ENCODE measurements around the gene PDK2.

Gene PDK2

GRCh38 chr17:50094243-50094752 lies 853 bp upstream of the PDK2 start:
- DNase-seq (ENCODE audit: insufficient read length, low spot score), result peak; percentile 70
- TF ChIP-seq PAX5 (IDR thresholded peaks at IDR 0.05; ENCODE audit: insufficient read depth, low read length, severe bottlenecking), result no peak
- no peak; the same call in 1 of the 2 replicates for TF ChIP-seq POU2F2 (IDR thresholded peaks at IDR 0.05; ENCODE audit: low read depth, low read length)
- no peak for TF ChIP-seq TAF1 (IDR thresholded peaks at IDR 0.05; ENCODE audit: low read depth, low read length)
- no peak for TF ChIP-seq POLR2AphosphoS5 (IDR thresholded peaks at IDR 0.05; ENCODE audit: low read depth, low read length)
- TF ChIP-seq POLR2A (IDR thresholded peaks at IDR 0.05; ENCODE audit: low read depth, low read length), result no peak
- no peak for TF ChIP-seq SPI1 (IDR thresholded peaks at IDR 0.05; ENCODE audit: low read depth, low read length)
- peak; percentile 81 for FAIRE-seq

GRCh38 chr17:50095626-50096037 lies 481 bp downstream of the PDK2 start:
- DNase-seq (ENCODE audit: insufficient read length, low spot score) (no peak), FAIRE-seq (peak; percentile 5)
- TF ChIP-seq POLR2AphosphoS5 (IDR thresholded peaks at IDR 0.05; ENCODE audit: low read depth, low read length) (no peak), TAF1 (IDR thresholded peaks at IDR 0.05; ENCODE audit: low read depth, low read length) (no peak), SPI1 (IDR thresholded peaks at IDR 0.05; ENCODE audit: low read depth, low read length) (no peak), POLR2A (IDR thresholded peaks at IDR 0.05; ENCODE audit: low read depth, low read length) (no peak)

GRCh38 chr17:50096092-50096491 lies 941 bp downstream of the PDK2 start:
- DNase-seq (ENCODE audit: insufficient read length, low spot score), result no peak
- TF ChIP-seq SPI1 (IDR thresholded peaks at IDR 0.05; ENCODE audit: low read depth, low read length) (no peak), POU2F2 (IDR thresholded peaks at IDR 0.05; ENCODE audit: low read depth, low read length) (no peak), PAX5 (IDR thresholded peaks at IDR 0.05; ENCODE audit: insufficient read depth, low read length, severe bottlenecking) (no peak), TAF1 (IDR thresholded peaks at IDR 0.05; ENCODE audit: low read depth, low read length) (no peak), POLR2A (IDR thresholded peaks at IDR 0.05; ENCODE audit: low read depth, low read length) (no peak), POLR2AphosphoS5 (IDR thresholded peaks at IDR 0.05; ENCODE audit: low read depth, low read length) (no peak)
- no peak for FAIRE-seq

GRCh38 chr17:50096758-50097157 lies 1.6 kb downstream of the PDK2 start:
- DNase-seq (ENCODE audit: insufficient read length, low spot score), result no peak
- TF ChIP-seq PAX5 (IDR thresholded peaks at IDR 0.05; ENCODE audit: insufficient read depth, low read length, severe bottlenecking) (no peak), TAF1 (IDR thresholded peaks at IDR 0.05; ENCODE audit: low read depth, low read length) (no peak), SPI1 (IDR thresholded peaks at IDR 0.05; ENCODE audit: low read depth, low read length) (no peak), POU2F2 (IDR thresholded peaks at IDR 0.05; ENCODE audit: low read depth, low read length) (no peak), POLR2AphosphoS5 (IDR thresholded peaks at IDR 0.05; ENCODE audit: low read depth, low read length) (no peak), POLR2A (IDR thresholded peaks at IDR 0.05; ENCODE audit: low read depth, low read length) (no peak)
- no peak for FAIRE-seq

- FAIRE-seq (no peak), DNase-seq (ENCODE audit: insufficient read length, low spot score) (no peak)
Observed at GRCh38 chr17:50097455-50097854, 2.3 kb downstream of the PDK2 start.

GRCh38 chr17:50097926-50098325 lies 2.8 kb downstream of the PDK2 start:
- TF ChIP-seq POU2F2 (IDR thresholded peaks at IDR 0.05; ENCODE audit: low read depth, low read length) (no peak), PAX5 (IDR thresholded peaks at IDR 0.05; ENCODE audit: insufficient read depth, low read length, severe bottlenecking) (no peak), POLR2AphosphoS5 (IDR thresholded peaks at IDR 0.05; ENCODE audit: low read depth, low read length) (no peak), POLR2A (IDR thresholded peaks at IDR 0.05; ENCODE audit: low read depth, low read length) (no peak), TAF1 (IDR thresholded peaks at IDR 0.05; ENCODE audit: low read depth, low read length) (no peak), SPI1 (IDR thresholded peaks at IDR 0.05; ENCODE audit: low read depth, low read length) (no peak)
- FAIRE-seq (no peak), DNase-seq (ENCODE audit: insufficient read length, low spot score) (no peak)

More at GRCh38 chr17:50097455-50097854, 2.3 kb downstream of the PDK2 start:
- TF ChIP-seq SPI1 (IDR thresholded peaks at IDR 0.05; ENCODE audit: low read depth, low read length) (no peak), TAF1 (IDR thresholded peaks at IDR 0.05; ENCODE audit: low read depth, low read length) (no peak), POLR2A (IDR thresholded peaks at IDR 0.05; ENCODE audit: low read depth, low read length) (no peak), POLR2AphosphoS5 (IDR thresholded peaks at IDR 0.05; ENCODE audit: low read depth, low read length) (no peak), POU2F2 (IDR thresholded peaks at IDR 0.05; ENCODE audit: low read depth, low read length) (no peak), PAX5 (IDR thresholded peaks at IDR 0.05; ENCODE audit: insufficient read depth, low read length, severe bottlenecking) (no peak)

- FAIRE-seq, result no peak
- no peak for TF ChIP-seq TAF1 (IDR thresholded peaks at IDR 0.05; ENCODE audit: low read depth, low read length)
- no peak for TF ChIP-seq SPI1 (IDR thresholded peaks at IDR 0.05; ENCODE audit: low read depth, low read length)
- no peak for TF ChIP-seq POU2F2 (IDR thresholded peaks at IDR 0.05; ENCODE audit: low read depth, low read length)
- no peak for TF ChIP-seq PAX5 (IDR thresholded peaks at IDR 0.05; ENCODE audit: insufficient read depth, low read length, severe bottlenecking)
- TF ChIP-seq POLR2A (IDR thresholded peaks at IDR 0.05; ENCODE audit: low read depth, low read length), result no peak
- TF ChIP-seq POLR2AphosphoS5 (IDR thresholded peaks at IDR 0.05; ENCODE audit: low read depth, low read length), result no peak
- DNase-seq (ENCODE audit: insufficient read length, low spot score), result no peak
Observed at GRCh38 chr17:50098583-50098982, 3.4 kb downstream of the PDK2 start.

- DNase-seq (ENCODE audit: insufficient read length, low spot score) (no peak), FAIRE-seq (no peak)
- TF ChIP-seq POLR2AphosphoS5 (IDR thresholded peaks at IDR 0.05; ENCODE audit: low read depth, low read length), result no peak
- no peak for TF ChIP-seq SPI1 (IDR thresholded peaks at IDR 0.05; ENCODE audit: low read depth, low read length)
- no peak for TF ChIP-seq TAF1 (IDR thresholded peaks at IDR 0.05; ENCODE audit: low read depth, low read length)
- TF ChIP-seq PAX5 (IDR thresholded peaks at IDR 0.05; ENCODE audit: insufficient read depth, low read length, severe bottlenecking), result no peak
- TF ChIP-seq POLR2A (IDR thresholded peaks at IDR 0.05; ENCODE audit: low read depth, low read length), result no peak
- no peak for TF ChIP-seq POU2F2 (IDR thresholded peaks at IDR 0.05; ENCODE audit: low read depth, low read length)
Observed at GRCh38 chr17:50099003-50099402, 3.9 kb downstream of the PDK2 start.

- DNase-seq (ENCODE audit: insufficient read length, low spot score), result no peak
- TF ChIP-seq TAF1 (IDR thresholded peaks at IDR 0.05; ENCODE audit: low read depth, low read length), result no peak
- TF ChIP-seq POU2F2 (IDR thresholded peaks at IDR 0.05; ENCODE audit: low read depth, low read length), result no peak
- no peak for TF ChIP-seq PAX5 (IDR thresholded peaks at IDR 0.05; ENCODE audit: insufficient read depth, low read length, severe bottlenecking)
- no peak for TF ChIP-seq POLR2A (IDR thresholded peaks at IDR 0.05; ENCODE audit: low read depth, low read length)
- TF ChIP-seq SPI1 (IDR thresholded peaks at IDR 0.05; ENCODE audit: low read depth, low read length), result no peak
- no peak for TF ChIP-seq POLR2AphosphoS5 (IDR thresholded peaks at IDR 0.05; ENCODE audit: low read depth, low read length)
- peak; percentile 26 for FAIRE-seq
Observed at GRCh38 chr17:50100480-50100883, 5.3 kb downstream of the PDK2 start.

GRCh38 chr17:50100921-50101345 lies 5.8 kb downstream of the PDK2 start:
- no peak for TF ChIP-seq POLR2AphosphoS5 (IDR thresholded peaks at IDR 0.05; ENCODE audit: low read depth, low read length)
- TF ChIP-seq SPI1 (IDR thresholded peaks at IDR 0.05; ENCODE audit: low read depth, low read length), result no peak
- no peak for TF ChIP-seq POU2F2 (IDR thresholded peaks at IDR 0.05; ENCODE audit: low read depth, low read length)
- TF ChIP-seq TAF1 (IDR thresholded peaks at IDR 0.05; ENCODE audit: low read depth, low read length), result no peak
- no peak for TF ChIP-seq PAX5 (IDR thresholded peaks at IDR 0.05; ENCODE audit: insufficient read depth, low read length, severe bottlenecking)
- TF ChIP-seq POLR2A (IDR thresholded peaks at IDR 0.05; ENCODE audit: low read depth, low read length), result no peak
- FAIRE-seq, result no peak
- DNase-seq (ENCODE audit: insufficient read length, low spot score), result no peak

All from GM12891 (cell line).